Measurements from ENCODE around the gene SOD1. TPM values are rescaled to one million over a fixed set of nuclear protein-coding genes. Genes with fewer than 3 reads are reported as not detected.

SOD1 gene
- total RNA-seq, 4 donors from 2014 or later, result 129 to 222 (median 185) TPM

GRCh38 chr21:31706562-31706961 is 47.1 kb downstream of the SOD1 start:
- Histone ChIP-seq H3K27me3 (no peaks in the 10 kb centered on the region), H3K27ac (no peak overlapping the region), H3K4me3 (no peak overlapping the region), H3K9me3 (no peaks in the 10 kb centered on the region), H3K4me1 (peaks cover 0 to 37% (median 16%) of the 10 kb centered on the region in 4 donors), H3K36me3 (peaks cover 0 to 20% (median 0%) of the 10 kb centered on the region in 3 donors)
- no peak for TF ChIP-seq POLR2A (IDR thresholded peaks at IDR 0.05)
- no peak for TF ChIP-seq CTCF (IDR thresholded peaks at IDR 0.05)
- TF ChIP-seq EP300 (IDR thresholded peaks at IDR 0.05), result no peak
- WGBS, 2 donors, result 87% methylated on average over 3 of the region's 3 CpGs
- DNase-seq (ENCODE audit: low spot score in 2 of 2), result no peak

GRCh38 chr21:31707499-31707898 is 48.0 kb downstream of the SOD1 start:
- H3K36me3 ChIP-seq, result peaks cover 0 to 11% (median 0%) of the 10 kb centered on the region in 3 donors
- H3K9me3 ChIP-seq, result no peaks in the 10 kb centered on the region
- no peaks in the 10 kb centered on the region for H3K27me3 ChIP-seq
- H3K4me3 ChIP-seq, result no peak overlapping the region
- no peak for DNase-seq (ENCODE audit: low spot score in 2 of 2)
- TF ChIP-seq CTCF (IDR thresholded peaks at IDR 0.05) (no peak), EP300 (IDR thresholded peaks at IDR 0.05) (no peak), POLR2A (IDR thresholded peaks at IDR 0.05) (no peak)
- H3K27ac ChIP-seq, result no peak overlapping the region
- H3K4me1 ChIP-seq, result peaks cover 0 to 38% (median 16%) of the 10 kb centered on the region in 4 donors

- Histone ChIP-seq H3K27me3 (no peaks in the 10 kb centered on the region), H3K27ac (no peak overlapping the region), H3K9me3 (no peaks in the 10 kb centered on the region), H3K4me3 (no peak overlapping the region), H3K36me3 (peaks cover 0 to under 1% (median 0%) of the 10 kb centered on the region in 3 donors), H3K4me1 (peaks cover 0 to 48% (median 19%) of the 10 kb centered on the region in 4 donors)
- WGBS, 2 donors, result 38 to 49% methylated on average over 1 of the region's 1 CpG
- no peak for DNase-seq (ENCODE audit: low spot score in 2 of 2)
- TF ChIP-seq POLR2A (IDR thresholded peaks at IDR 0.05) (no peak), CTCF (IDR thresholded peaks at IDR 0.05) (no peak), EP300 (IDR thresholded peaks at IDR 0.05) (no peak)
These were observed 49.0 kb downstream of the SOD1 start for GRCh38 chr21:31708541-31708940.

GRCh38 chr21:31710586-31710985 is 51.1 kb downstream of the SOD1 start:
- H3K27me3 ChIP-seq, result no peaks in the 10 kb centered on the region
- H3K4me1 ChIP-seq, result peaks cover 0 to 69% (median 29%) of the 10 kb centered on the region in 4 donors
- 17 to 28% methylated on average over 1 of the region's 1 CpG for whole genome bisulfite sequencing, 2 donors
- H3K36me3 ChIP-seq, result no peaks in the 10 kb centered on the region
- no peaks in the 10 kb centered on the region for H3K9me3 ChIP-seq
- H3K27ac ChIP-seq, result no peak overlapping the region
- no peak for DNase-seq (ENCODE audit: low spot score in 2 of 2)
- TF ChIP-seq POLR2A (IDR thresholded peaks at IDR 0.05) (no peak), CTCF (IDR thresholded peaks at IDR 0.05) (no peak), EP300 (IDR thresholded peaks at IDR 0.05) (no peak)
- no peak overlapping the region for H3K4me3 ChIP-seq

GRCh38 chr21:31711326-31711725 is 51.8 kb downstream of the SOD1 start:
- TF ChIP-seq EP300 (IDR thresholded peaks at IDR 0.05) (no peak), CTCF (IDR thresholded peaks at IDR 0.05) (no peak), POLR2A (IDR thresholded peaks at IDR 0.05) (no peak)
- peaks cover 0 to 76% (median 33%) of the 10 kb centered on the region in 4 donors for H3K4me1 ChIP-seq
- WGBS, 2 donors, result 98 to 100% methylated on average over 1 of the region's 1 CpG

More at GRCh38 chr21:31711326-31711725, 51.8 kb downstream of the SOD1 start:
- no peaks in the 10 kb centered on the region for H3K27me3 ChIP-seq
- DNase-seq (ENCODE audit: low spot score in 2 of 2), result no peak
- H3K4me3 ChIP-seq, result no peak overlapping the region
- no peaks in the 10 kb centered on the region for H3K36me3 ChIP-seq
- H3K27ac ChIP-seq, result no peak overlapping the region
- no peaks in the 10 kb centered on the region for H3K9me3 ChIP-seq

Data from tibial nerve (tissue), 4 donors.